HG02798 (cell line): Measurements from ENCODE around the gene CCNF.
"Not testable (repeated sequence)": the region's sequence is repeated elsewhere in the genome, so short reads cannot be mapped to it uniquely, and the experiment has no call there.

Experiments
- ATAC-seq: cut with Tn5 transposase; IDR thresholded peaks from one replicate; pipeline ENCODE4 v1.9.1; 2021; ENCODE audit warnings: mild to moderate bottlenecking; ENCODE audit not compliant: unreplicated experiment, poor library complexity

CCNF gene

DNA sequence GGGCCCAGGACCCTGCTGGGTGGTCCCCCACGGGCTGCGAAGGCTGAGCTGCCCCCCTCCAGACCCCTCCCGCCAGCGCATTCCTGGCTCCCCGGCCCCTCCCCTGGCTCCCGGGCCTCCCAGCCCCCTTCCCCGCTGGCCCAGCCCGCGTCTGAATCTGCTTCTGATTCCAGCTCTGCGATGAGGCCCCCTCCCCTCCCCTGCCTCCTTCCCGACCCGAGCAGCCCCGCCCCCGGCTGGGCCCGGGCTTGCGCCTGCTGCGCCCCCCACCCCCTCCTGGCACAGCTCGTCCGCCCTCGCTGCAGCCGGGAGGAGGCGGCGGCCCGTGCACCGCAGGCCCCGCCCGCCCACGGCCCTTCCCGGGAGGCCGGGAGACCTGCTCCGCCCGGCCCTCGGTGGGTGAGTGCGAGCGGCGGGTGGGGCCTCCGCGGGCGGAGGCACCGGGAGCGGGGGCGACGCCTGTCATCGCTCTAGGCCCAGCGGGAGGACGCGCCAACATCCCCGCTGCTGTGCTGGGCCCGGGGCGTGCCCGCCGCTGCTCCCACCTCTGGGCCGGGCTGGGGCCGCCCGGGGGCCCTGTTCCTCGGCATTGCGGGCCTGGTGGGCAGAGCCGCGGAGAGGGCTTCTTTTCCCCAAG lies 41.9 kb downstream of the CCNF start, which contains the start of gene NTN3:
Gene NTN3, plus strand, starts transcription at position 282 of the 637 bp plus-strand sequence. CDS start 405 bp downstream, outside the sequence.
- ATAC-seq = no peak

GRCh38 chr16:2471653-2472487 lies 42.6 kb downstream of the CCNF start:
- no peak for ATAC-seq

GRCh38 chr16:2472488-2472864 lies 43.2 kb downstream of the CCNF start:
- no peak for ATAC-seq

DNA sequence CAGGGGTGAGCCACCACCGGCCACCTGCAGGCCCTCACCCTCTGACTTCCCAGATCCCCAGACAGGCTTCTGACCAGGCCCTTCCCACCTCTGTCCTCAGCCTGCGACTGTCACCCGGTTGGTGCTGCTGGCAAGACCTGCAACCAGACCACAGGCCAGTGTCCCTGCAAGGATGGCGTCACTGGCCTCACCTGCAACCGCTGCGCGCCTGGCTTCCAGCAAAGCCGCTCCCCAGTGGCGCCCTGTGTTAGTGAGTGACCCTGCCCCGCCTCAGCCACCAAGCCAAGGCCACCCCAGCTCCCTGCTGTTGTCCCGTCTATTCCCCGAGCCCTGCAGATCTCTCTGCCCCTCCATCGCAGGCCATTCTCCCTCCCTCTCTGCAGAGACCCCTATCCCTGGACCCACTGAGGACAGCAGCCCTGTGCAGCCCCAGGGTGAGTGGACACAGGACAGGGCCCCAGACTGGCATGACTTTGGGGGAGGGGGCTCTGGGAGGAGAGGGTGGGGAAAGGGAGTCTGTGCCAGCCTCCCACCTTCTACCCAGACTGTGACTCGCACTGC lies 43.7 kb downstream of the CCNF start:
- ATAC-seq = no peak

DNA sequence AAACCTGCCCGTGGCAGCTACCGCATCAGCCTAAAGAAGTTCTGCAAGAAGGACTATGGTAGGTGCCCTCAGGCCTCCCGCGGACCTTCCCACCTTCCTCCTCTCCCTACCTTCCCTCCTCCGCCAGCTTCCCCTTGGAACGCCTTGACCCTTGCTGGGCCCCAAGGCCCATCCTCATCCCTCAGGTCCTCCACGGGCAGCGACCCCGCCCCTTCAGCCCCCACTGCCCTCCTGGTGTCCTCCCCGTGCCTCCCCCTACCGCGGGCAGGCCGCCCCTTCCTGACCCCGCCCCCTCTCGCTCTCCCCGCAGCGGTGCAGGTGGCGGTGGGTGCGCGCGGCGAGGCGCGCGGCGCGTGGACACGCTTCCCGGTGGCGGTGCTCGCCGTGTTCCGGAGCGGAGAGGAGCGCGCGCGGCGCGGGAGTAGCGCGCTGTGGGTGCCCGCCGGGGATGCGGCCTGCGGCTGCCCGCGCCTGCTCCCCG lies 44.2 kb downstream of the CCNF start:
- no peak for ATAC-seq

DNA sequence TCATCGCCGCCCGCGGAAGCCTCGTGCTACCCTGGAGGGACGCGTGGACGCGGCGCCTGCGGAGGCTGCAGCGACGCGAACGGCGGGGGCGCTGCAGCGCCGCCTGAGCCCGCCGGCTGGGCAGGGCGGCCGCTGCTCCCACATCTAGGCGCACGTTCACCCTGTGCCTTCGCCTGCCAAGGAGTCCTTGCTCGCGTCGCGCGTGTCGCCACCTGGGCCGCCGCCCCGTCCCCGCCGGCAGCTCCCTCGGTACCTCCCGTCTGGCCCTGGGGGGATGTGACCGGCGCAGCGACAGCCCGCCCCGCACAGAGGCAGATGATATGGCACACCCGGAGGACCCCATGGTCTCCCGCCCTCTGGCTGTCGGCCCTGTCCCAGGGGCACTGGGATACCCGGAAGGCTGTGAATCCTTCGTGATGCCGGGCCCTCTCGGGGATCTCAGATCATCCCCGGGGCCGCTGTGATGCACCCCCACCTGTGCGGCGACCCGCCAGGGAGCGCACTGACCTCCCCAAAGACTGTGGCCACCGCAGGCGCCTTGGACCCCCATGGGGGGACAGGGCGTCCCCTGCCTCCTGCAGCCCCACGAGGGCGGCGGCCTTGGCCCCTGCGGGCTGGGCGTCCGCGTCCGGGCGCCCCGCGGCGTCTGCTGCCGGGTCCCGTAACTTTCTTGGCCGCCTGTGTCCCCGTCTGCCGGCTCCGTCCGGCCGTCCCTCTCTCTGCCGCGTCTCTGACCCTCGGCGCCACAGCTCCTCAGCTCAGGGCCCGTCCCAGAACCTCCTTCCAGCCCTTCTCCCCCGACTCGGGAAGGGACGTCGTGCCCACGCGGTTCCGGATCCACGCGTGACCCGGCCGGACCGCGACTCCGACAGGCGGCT lies 45.0 kb downstream of the CCNF start:
- peak; percentile 35 for ATAC-seq

DNA sequence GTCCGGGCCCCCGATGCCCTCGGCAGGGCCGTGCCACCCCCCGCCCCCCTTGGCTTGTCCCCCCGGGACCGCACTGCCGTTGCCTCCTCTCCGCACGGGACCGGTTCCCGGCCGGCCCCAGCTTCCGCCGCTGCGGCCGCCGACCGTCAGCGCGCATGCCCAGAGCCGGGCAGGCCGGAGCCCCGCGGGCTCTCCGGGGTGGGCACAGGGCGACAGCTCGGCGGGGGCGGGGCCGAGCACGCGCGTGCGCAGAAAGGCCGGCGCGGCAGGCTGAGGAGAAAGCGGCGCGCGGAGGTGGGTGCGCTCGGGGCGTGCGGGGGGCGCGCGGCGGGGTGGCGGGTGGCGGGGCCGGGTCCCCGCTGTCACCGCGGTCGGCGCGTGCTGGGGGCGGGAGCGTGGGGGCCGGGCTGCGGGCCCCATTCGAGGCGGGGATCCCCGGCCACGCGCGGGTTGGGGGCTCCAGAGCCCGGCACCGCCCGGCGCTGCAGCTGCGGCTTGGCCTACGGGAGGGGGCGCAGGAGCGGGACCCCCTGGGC lies 45.7 kb downstream of the CCNF start, which contains the start of gene TBC1D24:
Gene TBC1D24, plus strand, starts transcription at position 251 of the 536 bp plus-strand sequence. CDS start 21,022 bp downstream, outside the sequence.
- ATAC-seq = peak; percentile 72

- peak; percentile 15 for ATAC-seq
Observed at GRCh38 chr16:2475413-2476344, 46.4 kb downstream of the CCNF start.

DNA sequence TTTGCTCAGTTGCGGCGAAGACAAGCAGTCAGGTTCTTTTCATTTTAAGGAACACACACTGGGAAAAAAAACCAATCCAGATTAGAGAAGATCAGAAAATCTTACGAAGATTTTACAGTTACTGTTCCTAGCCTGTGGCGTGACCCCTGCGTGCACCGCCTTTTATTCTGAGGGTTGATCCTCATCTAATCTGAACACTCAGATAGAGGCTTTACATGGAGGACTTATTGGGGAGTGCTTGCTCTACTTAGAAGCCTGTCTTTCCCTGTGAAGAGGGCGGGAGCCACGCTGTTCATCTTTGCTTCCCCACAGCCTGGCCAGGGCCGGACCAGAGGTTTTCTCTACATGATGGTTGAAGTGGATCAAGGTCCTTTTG lies 47.1 kb downstream of the CCNF start:
- ATAC-seq = no peak

- no peak for ATAC-seq
Observed at GRCh38 chr16:2476741-2477140, 47.5 kb downstream of the CCNF start.

DNA sequence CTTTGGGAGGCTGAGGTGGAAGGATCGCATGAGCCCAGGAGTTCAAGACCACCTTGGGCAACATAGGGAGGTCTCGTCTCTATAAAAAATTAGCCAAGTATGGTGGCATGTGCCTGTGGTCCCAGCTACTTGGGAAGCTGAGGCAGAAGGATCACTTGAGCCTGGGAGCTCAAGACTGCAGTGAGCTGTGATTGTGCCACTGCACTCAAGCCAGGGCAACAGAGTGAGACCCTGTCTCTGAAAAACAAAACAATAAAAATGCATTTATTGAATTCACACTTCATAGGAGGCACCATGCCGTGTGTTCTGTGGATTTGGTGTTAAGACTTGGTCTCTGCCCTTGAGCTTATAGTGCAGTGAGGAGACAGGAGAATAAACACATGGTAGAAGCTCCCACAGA lies 48.1 kb downstream of the CCNF start:
- no peak for ATAC-seq

DNA sequence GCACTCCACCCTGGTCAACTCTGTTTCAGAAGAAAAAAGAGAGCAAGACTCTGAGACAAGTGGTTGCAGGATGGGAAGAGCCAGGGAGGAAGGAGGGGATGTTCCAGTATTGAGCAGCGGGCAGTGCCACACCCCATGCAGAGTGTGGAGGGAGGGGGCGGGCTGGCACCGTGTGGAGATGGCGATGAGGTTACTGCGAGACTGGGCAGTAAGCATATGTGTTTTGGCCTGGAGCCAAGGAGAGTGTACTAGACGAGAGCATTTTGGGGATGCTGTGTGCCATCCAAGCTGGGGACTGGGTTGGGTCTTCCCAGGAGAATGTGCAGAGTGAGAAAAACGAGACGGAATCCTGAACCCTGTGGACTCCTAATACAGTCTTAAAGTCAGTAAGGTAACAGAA lies 49.0 kb downstream of the CCNF start:
- ATAC-seq = no peak

GRCh38 chr16:2479996-2480395 lies 50.7 kb downstream of the CCNF start:
- ATAC-seq = not testable (repeated sequence)

DNA sequence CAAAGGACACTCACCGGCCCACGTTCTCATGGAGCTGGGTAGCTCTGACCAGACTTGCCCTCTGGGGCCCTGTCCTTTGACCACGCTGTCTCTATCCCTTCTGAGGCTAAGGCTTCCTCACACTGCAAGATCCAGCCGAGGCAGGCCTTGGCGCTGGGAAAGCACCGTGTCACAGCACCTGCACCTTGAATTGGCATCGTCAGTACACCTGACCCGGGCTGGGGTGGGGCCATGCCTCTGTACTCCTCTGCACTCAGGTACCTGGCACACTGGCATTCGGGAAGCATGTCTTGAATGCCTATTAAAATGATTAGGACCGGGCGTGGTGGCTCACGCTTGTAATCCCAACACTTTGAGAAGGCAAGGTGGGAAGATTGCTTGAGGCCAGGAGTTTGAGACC lies 51.7 kb downstream of the CCNF start:
- ATAC-seq = no peak

GRCh38 chr16:2481676-2482075 lies 52.4 kb downstream of the CCNF start:
- no peak for ATAC-seq

DNA sequence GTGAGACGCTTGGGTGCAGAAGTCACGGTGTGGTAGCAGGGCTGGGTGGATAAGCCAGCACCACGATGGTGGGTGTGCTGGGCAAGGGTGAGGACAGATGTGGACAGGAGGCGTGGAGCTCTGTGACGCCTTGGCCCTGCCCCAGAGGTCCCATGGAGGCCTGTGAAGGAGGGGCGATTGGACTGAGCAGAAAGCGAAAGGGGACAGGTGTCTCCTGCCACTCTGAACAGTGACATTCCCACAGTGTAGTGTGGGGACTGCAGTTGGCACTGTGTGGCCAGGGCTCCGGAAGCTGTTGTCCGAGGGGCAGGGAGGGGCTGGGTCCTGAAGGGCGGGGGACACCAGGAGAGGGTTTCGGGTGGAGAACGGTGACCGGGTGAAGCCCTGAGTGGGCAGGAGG lies 53.0 kb downstream of the CCNF start:
- ATAC-seq = no peak

- no peak for ATAC-seq
Observed at GRCh38 chr16:2482708-2483534, 53.7 kb downstream of the CCNF start.
